ENCODE results near the gene MTOR.
"Not testable (repeated sequence)": the region's sequence is repeated elsewhere in the genome, so short reads cannot be mapped to it uniquely, and the experiment has no call there.

The MTOR gene

GRCh38 chr1:11114966-11115365 is 147.4 kb downstream of the MTOR start:
- H3K4me3 ChIP-seq (ENCODE audit: low read length), result no peak overlapping the region
- TF ChIP-seq CTCF (conservative IDR thresholded peaks at IDR 0.05; ENCODE audit: low read length), result no peak
- no peak for DNase-seq (ENCODE audit: low read depth)

GRCh38 chr1:11109047-11109760 is 153.1 kb downstream of the MTOR start:
- TF ChIP-seq CTCF (conservative IDR thresholded peaks at IDR 0.05; ENCODE audit: low read length), result no peak
- DNase-seq (ENCODE audit: low read depth), result no peak
- H3K4me3 ChIP-seq (ENCODE audit: low read length), result no peak overlapping the region

- no peak for TF ChIP-seq CTCF (conservative IDR thresholded peaks at IDR 0.05; ENCODE audit: low read length)
- no peak overlapping the region for H3K4me3 ChIP-seq (ENCODE audit: low read length)
- DNase-seq (ENCODE audit: low read depth), result no peak
These were observed 154.8 kb downstream of the MTOR start for GRCh38 chr1:11107599-11107998.

GRCh38 chr1:11105586-11105985 is 156.8 kb downstream of the MTOR start:
- TF ChIP-seq CTCF (conservative IDR thresholded peaks at IDR 0.05; ENCODE audit: low read length), result no peak
- DNase-seq (ENCODE audit: low read depth), result no peak
- H3K4me3 ChIP-seq (ENCODE audit: low read length), result no peak overlapping the region

GRCh38 chr1:11101347-11101746 is 161.0 kb downstream of the MTOR start:
- no peak overlapping the region for H3K4me3 ChIP-seq (ENCODE audit: low read length)
- TF ChIP-seq CTCF (conservative IDR thresholded peaks at IDR 0.05; ENCODE audit: low read length), result no peak
- DNase-seq (ENCODE audit: low read depth), result no peak

- not testable (repeated sequence) for H3K4me3 ChIP-seq (ENCODE audit: low read length); DNase-seq (ENCODE audit: low read depth)
These were observed 161.5 kb downstream of the MTOR start for GRCh38 chr1:11100806-11101205.

- no peak for DNase-seq (ENCODE audit: low read depth)
- TF ChIP-seq CTCF (conservative IDR thresholded peaks at IDR 0.05; ENCODE audit: low read length), result no peak
- H3K4me3 ChIP-seq (ENCODE audit: low read length), result peak overlapping the region; percentile 92
These were observed 162.2 kb downstream of the MTOR start for GRCh38 chr1:11100149-11100493.
